Parathyroid adenoma (tissue), 2 donors: ENCODE measurements around the gene CXCL5.

Experiments used
- H2AFZ ChIP-seq: fragments of 300-600 bp; sonication (generic); one replicate; pipeline ENCODE4 v1.7.0; 2017; ENCODE audit warnings: antibody characterized with exemption, mild to moderate bottlenecking
- H3K27ac ChIP-seq: fragments of 300-600 bp; sonication (generic); one replicate; pipeline ENCODE4 v1.7.0; 2017
- H3K27me3 ChIP-seq: fragments of 300-600 bp; sonication (generic); one replicate; pipeline ENCODE4 v1.7.0; 2017; ENCODE audit warnings: low read length; ENCODE audit not compliant: control insufficient read depth, insufficient read depth
- H3K36me3 ChIP-seq: fragments of 300-600 bp; sonication (generic); one replicate; pipeline ENCODE4 v1.7.0; 2017; ENCODE audit warnings: low read length; ENCODE audit not compliant: control insufficient read depth, insufficient read depth
- H3K4me1 ChIP-seq: fragments of 300-600 bp; sonication (generic); one replicate; pipeline ENCODE4 v1.7.0; 2017; ENCODE audit warnings: control low read depth
- H3K4me2 ChIP-seq: fragments of 300-600 bp; sonication (generic); one replicate; pipeline ENCODE4 v1.7.0; 2017; ENCODE audit warnings: low read length
- H3K4me3 ChIP-seq: fragments of 300-600 bp; sonication (generic); one replicate; pipeline ENCODE4 v1.7.0; 2017; ENCODE audit warnings: low read depth, low read length
- H3K79me2 ChIP-seq: fragments of 300-600 bp; sonication (generic); one replicate; pipeline ENCODE4 v1.7.0; 2017; ENCODE audit warnings: control low read depth
- H3K9ac ChIP-seq: fragments of 300-600 bp; sonication (generic); one replicate; pipeline ENCODE4 v1.7.0; 2017; ENCODE audit warnings: mild to moderate bottlenecking
- H3K9me3 ChIP-seq: fragments of 300-600 bp; sonication (generic); one replicate; pipeline ENCODE4 v1.7.0; 2017; ENCODE audit warnings: low read length; ENCODE audit not compliant: control insufficient read depth
- TF ChIP-seq, protein P1 (sequence below): fragments of 300-600 bp; sonication (generic); IDR thresholded peaks from one replicate; pipeline ENCODE4 v1.7.0; 2017; ENCODE audit warnings: antibody characterized with exemption, mild to moderate bottlenecking
- donor health status: primary hyperparathyroidism.

The CXCL5 gene

DNA sequence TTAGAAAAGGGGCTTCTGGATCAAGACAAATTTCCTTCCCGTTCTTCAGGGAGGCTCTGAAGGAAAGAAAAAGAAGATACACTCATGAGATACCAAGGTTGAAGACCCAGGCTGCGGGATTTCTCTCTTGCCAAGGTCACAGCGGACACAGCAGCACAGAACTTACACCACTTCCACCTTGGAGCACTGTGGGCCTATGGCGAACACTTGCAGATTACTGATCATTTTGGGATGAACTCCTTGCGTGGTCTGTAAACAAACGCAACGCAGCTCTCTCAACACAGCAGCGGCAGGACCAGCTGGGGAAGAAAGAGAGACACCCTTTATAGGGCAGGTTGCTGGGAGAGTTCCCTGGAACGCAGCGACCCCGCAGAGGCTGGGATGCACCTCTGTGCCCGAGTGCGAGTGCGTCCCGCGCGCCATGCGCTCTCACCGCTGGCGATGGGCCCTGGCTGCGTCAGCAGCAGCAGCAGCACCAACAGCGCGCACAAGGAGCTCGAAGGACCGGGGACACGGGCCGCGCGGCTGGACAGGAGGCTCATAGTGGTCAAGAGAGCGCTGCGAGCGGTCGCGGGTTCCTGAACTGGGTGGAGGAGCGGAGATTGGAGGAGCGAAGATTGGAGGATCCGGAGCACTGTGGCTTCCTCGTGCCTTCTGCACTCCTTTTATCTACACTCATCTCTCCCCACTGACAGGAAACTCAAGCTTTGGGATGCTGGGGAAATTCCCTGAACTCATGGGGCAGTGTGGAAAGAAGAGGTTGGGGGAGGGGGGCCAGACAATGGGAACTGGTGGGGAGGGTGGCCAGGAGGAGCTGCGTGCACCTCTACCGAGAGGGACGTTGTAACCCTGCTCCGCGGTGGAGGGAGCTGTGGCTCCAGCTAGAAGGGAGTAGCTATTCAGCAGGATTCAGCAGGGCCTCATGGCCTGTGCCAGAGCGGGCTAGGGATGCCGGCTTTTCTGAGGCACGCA lies at the start of gene CXCL5:
CXCL5 (minus strand) TSS at position 638 of the 972 bp plus-strand sequence; CDS start at position 542, 96 bp downstream.
- no peaks in the 10 kb centered on the region for H3K79me2 ChIP-seq
- H2AFZ ChIP-seq, result no peak within 1 kb of the TSS
- no peak within 1 kb of the TSS for H3K27ac ChIP-seq
- H3K9ac ChIP-seq, result no peak within 1 kb of the TSS
- no peaks in the 10 kb centered on the region for H3K36me3 ChIP-seq
- TF ChIP-seq, protein P1, sequence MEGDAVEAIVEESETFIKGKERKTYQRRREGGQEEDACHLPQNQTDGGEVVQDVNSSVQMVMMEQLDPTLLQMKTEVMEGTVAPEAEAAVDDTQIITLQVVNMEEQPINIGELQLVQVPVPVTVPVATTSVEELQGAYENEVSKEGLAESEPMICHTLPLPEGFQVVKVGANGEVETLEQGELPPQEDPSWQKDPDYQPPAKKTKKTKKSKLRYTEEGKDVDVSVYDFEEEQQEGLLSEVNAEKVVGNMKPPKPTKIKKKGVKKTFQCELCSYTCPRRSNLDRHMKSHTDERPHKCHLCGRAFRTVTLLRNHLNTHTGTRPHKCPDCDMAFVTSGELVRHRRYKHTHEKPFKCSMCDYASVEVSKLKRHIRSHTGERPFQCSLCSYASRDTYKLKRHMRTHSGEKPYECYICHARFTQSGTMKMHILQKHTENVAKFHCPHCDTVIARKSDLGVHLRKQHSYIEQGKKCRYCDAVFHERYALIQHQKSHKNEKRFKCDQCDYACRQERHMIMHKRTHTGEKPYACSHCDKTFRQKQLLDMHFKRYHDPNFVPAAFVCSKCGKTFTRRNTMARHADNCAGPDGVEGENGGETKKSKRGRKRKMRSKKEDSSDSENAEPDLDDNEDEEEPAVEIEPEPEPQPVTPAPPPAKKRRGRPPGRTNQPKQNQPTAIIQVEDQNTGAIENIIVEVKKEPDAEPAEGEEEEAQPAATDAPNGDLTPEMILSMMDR, result no peak
- H3K27me3 ChIP-seq, result no peaks in the 10 kb centered on the region
- H3K9me3 ChIP-seq, result no peaks in the 10 kb centered on the region
- H3K4me3 ChIP-seq, result no peak within 1 kb of the TSS
- no peaks in the 10 kb centered on the region for H3K4me1 ChIP-seq
- peak within 1 kb of the TSS; percentile 16 for H3K4me2 ChIP-seq

- Histone ChIP-seq H3K27ac (no peak overlapping the region), H3K36me3 (no peaks in the 10 kb centered on the region), H3K9ac (no peak overlapping the region), H3K4me2 (no peak overlapping the region), H2AFZ (no peak overlapping the region), H3K4me3 (no peak overlapping the region), H3K79me2 (no peaks in the 10 kb centered on the region), H3K4me1 (no peaks in the 10 kb centered on the region), H3K27me3 (no peaks in the 10 kb centered on the region), H3K9me3 (no peaks in the 10 kb centered on the region)
- TF ChIP-seq, protein P1, result no peak
These were observed 48.7 kb upstream of the CXCL5 start for GRCh38 chr4:74047152-74047551.

- Histone ChIP-seq H3K4me2 (no peak overlapping the region), H2AFZ (no peak overlapping the region), H3K36me3 (no peaks in the 10 kb centered on the region), H3K9me3 (no peaks in the 10 kb centered on the region), H3K4me1 (no peaks in the 10 kb centered on the region), H3K79me2 (no peaks in the 10 kb centered on the region), H3K9ac (no peak overlapping the region), H3K27me3 (no peaks in the 10 kb centered on the region), H3K27ac (no peak overlapping the region), H3K4me3 (no peak overlapping the region)
- TF ChIP-seq, protein P1, result no peak
These were observed 47.3 kb upstream of the CXCL5 start for GRCh38 chr4:74045772-74046171.

- TF ChIP-seq, protein P1, result no peak
- no peak overlapping the region for H3K4me2 ChIP-seq
- no peaks in the 10 kb centered on the region for H3K4me1 ChIP-seq
- no peak overlapping the region for H3K4me3 ChIP-seq
- H3K36me3 ChIP-seq, result no peaks in the 10 kb centered on the region
- H2AFZ ChIP-seq, result no peak overlapping the region
- H3K79me2 ChIP-seq, result no peaks in the 10 kb centered on the region
- H3K27me3 ChIP-seq, result no peaks in the 10 kb centered on the region
- H3K27ac ChIP-seq, result no peak overlapping the region
- H3K9me3 ChIP-seq, result no peaks in the 10 kb centered on the region
- H3K9ac ChIP-seq, result no peak overlapping the region
These were observed 46.8 kb upstream of the CXCL5 start for GRCh38 chr4:74045247-74045646.
